ENCODE data around the gene FRMD8.

FRMD8 gene

GRCh38 chr11:65394125-65394536, 7.7 kb downstream of the FRMD8 start:
- no peak for TF ChIP-seq NFIC (IDR thresholded peaks at IDR 0.05)
- no peak for TF ChIP-seq FOXM1 (IDR thresholded peaks at IDR 0.05; ENCODE audit: borderline replicate concordance, low read depth)
- TF ChIP-seq YY1 (IDR thresholded peaks at IDR 0.05; ENCODE audit: low read depth) = no peak

- TF ChIP-seq EP300 (IDR thresholded peaks at IDR 0.05; ENCODE audit: borderline replicate concordance) = no peak
- no peak for TF ChIP-seq EGR1 (IDR thresholded peaks at IDR 0.05)
- no peak for TF ChIP-seq TEAD4 (IDR thresholded peaks at IDR 0.05)
- TF ChIP-seq USF1 (IDR thresholded peaks at IDR 0.05) = no peak
- no peak for TF ChIP-seq MAX (IDR thresholded peaks at IDR 0.05)
- TF ChIP-seq TCF12 (IDR thresholded peaks at IDR 0.05; ENCODE audit: low read depth) = no peak
- no peak for TF ChIP-seq FOXM1 (IDR thresholded peaks at IDR 0.05; ENCODE audit: borderline replicate concordance, low read depth)
- TF ChIP-seq CEBPB (IDR thresholded peaks at IDR 0.05) = no peak
- no peak for TF ChIP-seq TAF1 (IDR thresholded peaks at IDR 0.05; ENCODE audit: low read depth)
Observed at GRCh38 chr11:65395961-65396530, 9.6 kb downstream of the FRMD8 start.

GRCh38 chr11:65396769-65397745, 10.6 kb downstream of the FRMD8 start:
- TF ChIP-seq USF1 (IDR thresholded peaks at IDR 0.05) = no peak

GRCh38 chr11:65398362-65398910, 12.0 kb downstream of the FRMD8 start:
- TF ChIP-seq NFIC (IDR thresholded peaks at IDR 0.05) (no peak), CEBPB (IDR thresholded peaks at IDR 0.05) (no peak), MAX (IDR thresholded peaks at IDR 0.05) (no peak), RAD21 (IDR thresholded peaks at IDR 0.05; ENCODE audit: low read depth) (no peak), YY1 (IDR thresholded peaks at IDR 0.05; ENCODE audit: low read depth) (no peak), USF1 (IDR thresholded peaks at IDR 0.05) (no peak), FOXM1 (IDR thresholded peaks at IDR 0.05; ENCODE audit: borderline replicate concordance, low read depth) (no peak), CREB1 (IDR thresholded peaks at IDR 0.05; ENCODE audit: low read depth) (no peak), ZBTB7A (IDR thresholded peaks at IDR 0.05; ENCODE audit: low read depth) (no peak), TCF12 (IDR thresholded peaks at IDR 0.05; ENCODE audit: low read depth) (no peak), TEAD4 (IDR thresholded peaks at IDR 0.05) (no peak), EGR1 (IDR thresholded peaks at IDR 0.05) (no peak), TAF1 (IDR thresholded peaks at IDR 0.05; ENCODE audit: low read depth) (no peak), EP300 (IDR thresholded peaks at IDR 0.05; ENCODE audit: borderline replicate concordance) (no peak), REST (IDR thresholded peaks at IDR 0.05; ENCODE audit: low read depth) (no peak)

- TF ChIP-seq YY1 (IDR thresholded peaks at IDR 0.05; ENCODE audit: low read depth) (no peak), CEBPB (IDR thresholded peaks at IDR 0.05) (no peak), REST (IDR thresholded peaks at IDR 0.05; ENCODE audit: low read depth) (no peak), CREB1 (IDR thresholded peaks at IDR 0.05; ENCODE audit: low read depth) (no peak), FOXM1 (IDR thresholded peaks at IDR 0.05; ENCODE audit: borderline replicate concordance, low read depth) (no peak), ZBTB7A (IDR thresholded peaks at IDR 0.05; ENCODE audit: low read depth) (no peak)
Observed at GRCh38 chr11:65399249-65399648, 12.8 kb downstream of the FRMD8 start.
